Esophagus squamous epithelium (tissue), 4 donors: ENCODE measurements around the gene PSG6. TPM values are rescaled to one million over a fixed set of nuclear protein-coding genes. Genes with fewer than 3 reads are reported as not detected.

Source experiments
- total RNA-seq, 4 donors: library from RNA; depleted of rRNA; stranded (reverse); fragments of >200 nt; gene quantifications; one replicate each; pipeline ENCODE4 v1.1.0, GENCODE V29; 2016

PSG6 gene
- total RNA-seq, 4 donors from 2014 or later: not detected

Other genes with a start within 250 kb of the PSG6 start
- not detected for gene PSG3, start 177.4 kb downstream of the PSG6 start, total RNA-seq
- gene PSG8, start 152.2 kb downstream of the PSG6 start, total RNA-seq: not detected
- not detected for gene PSG1, start 38.2 kb downstream of the PSG6 start, total RNA-seq
- gene PSG7, start 19.3 kb upstream of the PSG6 start, total RNA-seq: not detected
- not detected for gene PSG11, start 108.6 kb upstream of the PSG6 start, total RNA-seq
- gene PSG2, start 164.8 kb upstream of the PSG6 start, total RNA-seq: not detected